ENCODE data around the gene CTNNBIP1. TPM values are rescaled to one million over a fixed set of nuclear protein-coding genes. Genes with fewer than 3 reads are reported as not detected.

CTNNBIP1 gene
- total RNA-seq, 4 donors from 2014 or later: 58.0 to 99.3 (median 75.2) TPM

GRCh38 chr1:9841460-9841859 lies 68.6 kb downstream of the CTNNBIP1 start:
- DNase-seq: no peak
- intact Hi-C loops (cut with DNase I): no loop called here
- Histone ChIP-seq H3K9me3 (no peaks in the 10 kb centered on the region), H3K27me3 (no peaks in the 10 kb centered on the region), H3K36me3 (no peaks in the 10 kb centered on the region), H3K27ac (no peak overlapping the region), H3K4me3 (replicated peaks in 1 of 3) (no peak overlapping the region), H3K4me1 (peaks cover 0 to 16% of the 10 kb centered on the region in 2 donors)
- WGBS, 2 donors: 83 to 87% methylated on average over 2 of the region's 2 CpGs
- TF ChIP-seq, protein P1, sequence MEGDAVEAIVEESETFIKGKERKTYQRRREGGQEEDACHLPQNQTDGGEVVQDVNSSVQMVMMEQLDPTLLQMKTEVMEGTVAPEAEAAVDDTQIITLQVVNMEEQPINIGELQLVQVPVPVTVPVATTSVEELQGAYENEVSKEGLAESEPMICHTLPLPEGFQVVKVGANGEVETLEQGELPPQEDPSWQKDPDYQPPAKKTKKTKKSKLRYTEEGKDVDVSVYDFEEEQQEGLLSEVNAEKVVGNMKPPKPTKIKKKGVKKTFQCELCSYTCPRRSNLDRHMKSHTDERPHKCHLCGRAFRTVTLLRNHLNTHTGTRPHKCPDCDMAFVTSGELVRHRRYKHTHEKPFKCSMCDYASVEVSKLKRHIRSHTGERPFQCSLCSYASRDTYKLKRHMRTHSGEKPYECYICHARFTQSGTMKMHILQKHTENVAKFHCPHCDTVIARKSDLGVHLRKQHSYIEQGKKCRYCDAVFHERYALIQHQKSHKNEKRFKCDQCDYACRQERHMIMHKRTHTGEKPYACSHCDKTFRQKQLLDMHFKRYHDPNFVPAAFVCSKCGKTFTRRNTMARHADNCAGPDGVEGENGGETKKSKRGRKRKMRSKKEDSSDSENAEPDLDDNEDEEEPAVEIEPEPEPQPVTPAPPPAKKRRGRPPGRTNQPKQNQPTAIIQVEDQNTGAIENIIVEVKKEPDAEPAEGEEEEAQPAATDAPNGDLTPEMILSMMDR (IDR thresholded peaks at IDR 0.05): no peak
- TF ChIP-seq POLR2A (IDR thresholded peaks at IDR 0.05): no peak

- DNase-seq: no peak
- Histone ChIP-seq H3K27me3 (no peaks in the 10 kb centered on the region), H3K27ac (no peak overlapping the region), H3K36me3 (no peaks in the 10 kb centered on the region), H3K9me3 (no peaks in the 10 kb centered on the region), H3K4me3 (replicated peaks in 1 of 3) (no peak overlapping the region), H3K4me1 (peaks cover 0 to 27% of the 10 kb centered on the region in 2 donors)
- TF ChIP-seq POLR2A (IDR thresholded peaks at IDR 0.05): no peak
- TF ChIP-seq, protein P1 (IDR thresholded peaks at IDR 0.05): no peak
- intact Hi-C loops (cut with DNase I): no loop called here
- 72 to 84% methylated on average over 1 to 3 of the region's 3 CpGs for WGBS, 2 donors
Observed at GRCh38 chr1:9840176-9840575, 69.9 kb downstream of the CTNNBIP1 start.

- no peaks in the 10 kb centered on the region for H3K27me3 ChIP-seq
- no peak for DNase-seq
Observed at GRCh38 chr1:9838946-9839345, 71.1 kb downstream of the CTNNBIP1 start.

GRCh38 chr1:9836632-9836960 lies 73.5 kb downstream of the CTNNBIP1 start:
- WGBS, 2 donors: 76 to 94% methylated on average over 3 to 4 of the region's 5 CpGs
- DNase-seq: no peak
- Histone ChIP-seq H3K27me3 (no peaks in the 10 kb centered on the region), H3K4me1 (peaks cover 0 to 10% of the 10 kb centered on the region in 2 donors), H3K27ac (no peak overlapping the region), H3K36me3 (no peaks in the 10 kb centered on the region), H3K4me3 (replicated peaks in 1 of 3) (no peak overlapping the region), H3K9me3 (no peaks in the 10 kb centered on the region)
- intact Hi-C loops (cut with DNase I): no loop called here
- TF ChIP-seq POLR2A (IDR thresholded peaks at IDR 0.05): no peak
- TF ChIP-seq, protein P1 (IDR thresholded peaks at IDR 0.05): no peak

More at GRCh38 chr1:9838946-9839345, 71.1 kb downstream of the CTNNBIP1 start:
- Histone ChIP-seq H3K4me3 (replicated peaks in 1 of 3) (no peak overlapping the region), H3K4me1 (peaks cover 0 to 22% of the 10 kb centered on the region in 2 donors), H3K36me3 (no peaks in the 10 kb centered on the region), H3K27ac (no peak overlapping the region), H3K9me3 (no peaks in the 10 kb centered on the region)
- TF ChIP-seq POLR2A (IDR thresholded peaks at IDR 0.05): no peak
- TF ChIP-seq, protein P1 (IDR thresholded peaks at IDR 0.05): no peak
- intact Hi-C loops (cut with DNase I): no loop called here
- 93 to 96% methylated on average over 10 of the region's 10 CpGs for WGBS, 2 donors

DNA sequence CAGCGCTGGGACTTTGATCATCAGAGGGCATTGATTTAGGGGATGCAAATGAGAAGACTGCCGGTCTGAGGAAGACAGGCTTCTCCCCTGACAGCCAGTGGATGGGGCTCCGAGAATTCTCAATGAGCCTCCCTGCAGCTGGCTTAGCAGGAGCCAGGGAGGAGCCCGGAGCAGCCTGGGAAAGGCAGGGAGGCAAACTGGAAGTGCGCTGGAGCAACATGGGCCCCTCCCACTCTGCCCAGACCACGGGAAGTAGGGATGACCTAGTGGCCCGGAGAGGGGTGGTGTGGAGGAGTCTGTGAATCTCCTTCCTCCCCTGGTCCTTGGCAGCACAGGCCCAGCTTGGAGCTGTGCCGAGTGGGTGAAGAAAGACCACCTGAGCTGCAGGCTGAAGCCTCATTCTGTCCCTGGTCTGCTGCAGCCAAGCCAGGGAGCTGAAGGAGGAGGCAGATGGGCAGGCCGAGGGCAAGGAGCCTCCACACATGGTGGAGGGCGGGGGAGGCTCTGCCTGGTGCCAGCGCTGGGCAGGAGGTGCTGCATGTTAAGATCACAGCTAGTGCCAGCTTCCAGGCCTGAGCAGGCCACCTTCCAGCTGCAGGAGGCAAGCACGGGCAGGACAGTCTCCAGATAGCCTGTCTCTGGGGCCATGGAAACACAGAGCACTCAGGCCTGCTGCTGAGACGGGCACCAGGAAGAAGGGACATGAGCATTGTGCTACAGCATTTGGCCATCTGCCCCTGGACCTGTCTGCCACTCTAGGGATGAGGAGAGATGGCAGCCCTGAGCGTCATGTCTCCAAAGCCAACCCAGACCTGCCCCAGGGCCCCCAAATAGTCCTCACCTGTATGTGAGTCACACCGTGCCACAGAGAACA lies 74.1 kb downstream of the CTNNBIP1 start:
- TF ChIP-seq, protein P1 (IDR thresholded peaks at IDR 0.05): no peak
- TF ChIP-seq POLR2A (IDR thresholded peaks at IDR 0.05): no peak
- 37 to 57% methylated on average over 7 to 13 of the region's 15 CpGs for WGBS, 2 donors
- H3K27ac ChIP-seq: no peak overlapping the region

More for the DNA sequence above, 74.1 kb downstream of the CTNNBIP1 start:
- Histone ChIP-seq H3K27me3 (no peaks in the 10 kb centered on the region), H3K4me1 (peaks cover 0 to 10% of the 10 kb centered on the region in 2 donors), H3K4me3 (replicated peaks in 1 of 3) (no peak overlapping the region), H3K9me3 (no peaks in the 10 kb centered on the region), H3K36me3 (no peaks in the 10 kb centered on the region)
- intact Hi-C loops (cut with DNase I): no loop called here
- DNase-seq: no peak
